GM18505 (cell line): Measurements from ENCODE around the gene GULP1.

ENCODE experiments used
- ATAC-seq: cut with Tn5 transposase; IDR thresholded peaks from one replicate; pipeline ENCODE4 v1.9.1; 2021; ENCODE audit not compliant: unreplicated experiment
- POLR2A ChIP-seq: IDR thresholded peaks from 4 replicates; pipeline ENCODE4 v1.6.1; 2011; ENCODE audit warnings: borderline replicate concordance; ENCODE audit not compliant: insufficient read depth, insufficient read length; ENCODE audit errors: extremely low read depth

The GULP1 gene

GRCh38 chr2:188503975-188504374 is 212.3 kb downstream of the GULP1 start:
- no peak for TF ChIP-seq POLR2A
- ATAC-seq, result no peak

GRCh38 chr2:188506843-188507242 is 215.2 kb downstream of the GULP1 start:
- no peak for ATAC-seq
- no peak for TF ChIP-seq POLR2A

- no peak for TF ChIP-seq POLR2A
- ATAC-seq, result no peak
Observed at GRCh38 chr2:188511346-188511745, 219.7 kb downstream of the GULP1 start.

GRCh38 chr2:188512456-188512855 is 220.8 kb downstream of the GULP1 start:
- no peak for TF ChIP-seq POLR2A
- peak; percentile 49 for ATAC-seq

DNA sequence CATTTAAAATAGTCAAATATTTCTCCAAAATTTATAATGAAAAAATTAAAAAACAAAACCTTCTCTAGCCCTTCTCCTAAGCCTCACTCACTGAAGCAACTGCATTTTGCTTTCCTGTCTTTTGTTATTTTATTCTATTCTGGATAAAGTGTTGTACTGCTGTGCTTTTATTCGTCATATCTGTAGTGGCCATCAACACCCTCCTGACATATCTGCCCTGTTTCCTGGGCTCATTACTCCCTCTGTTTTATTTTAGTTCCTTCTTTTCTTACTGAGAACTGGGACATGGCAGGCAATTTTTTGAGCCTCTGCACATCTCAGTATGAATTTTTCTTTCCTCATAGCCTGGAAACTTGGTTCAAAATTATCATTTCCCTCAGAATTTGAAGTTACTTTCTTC is 224.2 kb downstream of the GULP1 start:
- ATAC-seq, result no peak
- no peak for TF ChIP-seq POLR2A

DNA sequence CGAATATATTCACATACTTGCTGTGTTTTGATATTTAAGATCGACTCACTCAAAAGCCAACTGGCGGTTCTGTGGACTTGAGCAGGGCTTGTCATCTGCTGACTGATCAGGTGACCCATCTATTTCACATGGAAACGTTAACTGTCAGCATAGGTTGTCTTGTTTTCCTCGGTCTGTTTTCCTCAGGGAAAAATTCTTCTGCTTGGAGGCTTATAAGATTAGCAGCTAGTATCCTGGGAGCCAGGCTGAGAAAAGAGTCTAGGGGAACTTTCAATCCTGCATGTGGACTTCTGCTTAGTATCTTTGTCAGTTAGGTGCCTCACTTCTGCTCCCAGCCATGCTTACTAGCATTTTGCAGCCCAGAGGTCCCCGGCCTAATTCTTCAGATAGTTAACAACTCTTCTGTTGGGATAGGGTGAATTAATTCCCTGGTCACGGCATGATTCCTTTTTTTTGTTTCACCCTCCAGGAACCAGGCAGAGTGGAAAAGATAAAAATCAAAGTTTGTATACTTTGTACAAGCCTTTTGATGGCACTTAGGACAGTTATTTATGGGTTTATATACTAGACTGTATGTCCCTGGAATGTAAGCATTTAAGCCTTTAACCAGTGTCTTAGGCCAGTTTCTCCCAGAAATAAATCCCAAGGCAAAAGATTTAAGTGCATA is 226.0 kb downstream of the GULP1 start:
- ATAC-seq, result no peak
- TF ChIP-seq POLR2A, result no peak

DNA sequence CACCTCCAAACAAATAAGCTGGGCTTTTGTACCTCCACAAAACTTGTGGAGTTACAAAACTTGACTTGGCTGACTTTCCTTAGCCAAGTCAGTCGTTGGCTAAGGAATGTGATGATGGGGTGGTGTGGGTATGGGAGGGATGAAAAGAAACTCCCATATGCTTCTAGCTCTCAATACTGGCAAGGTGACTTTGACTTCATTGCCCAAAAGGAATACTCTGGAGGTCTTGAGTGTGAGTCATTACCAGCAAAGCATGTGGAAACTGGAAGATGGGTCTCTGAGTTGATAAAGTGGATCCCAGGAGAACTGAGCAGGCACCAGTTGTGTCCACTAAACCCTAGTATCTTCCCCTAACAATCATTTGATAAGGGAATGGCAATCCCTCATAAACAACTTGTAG is 226.7 kb downstream of the GULP1 start:
- ATAC-seq, result no peak

DNA sequence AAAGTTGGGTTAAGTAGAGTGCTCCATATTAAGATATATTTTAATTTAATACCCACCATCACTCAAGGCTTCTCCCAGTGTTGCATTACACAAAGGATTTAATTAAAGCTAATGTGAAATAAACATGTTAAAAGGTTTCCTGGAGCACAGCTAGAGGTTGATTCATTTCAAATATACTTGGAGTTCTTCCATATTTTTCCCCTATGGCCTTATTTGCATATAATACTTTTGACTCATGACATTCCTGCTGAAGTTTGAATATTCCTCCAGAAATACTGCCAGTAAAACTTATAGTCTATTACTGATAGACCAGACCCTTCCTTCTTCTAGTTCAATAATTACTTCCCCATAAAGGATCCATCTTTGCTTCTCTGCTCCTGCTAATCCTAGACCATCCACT is 227.5 kb downstream of the GULP1 start:
- TF ChIP-seq POLR2A, result no peak
- no peak for ATAC-seq

More for the DNA sequence above, 226.7 kb downstream of the GULP1 start:
- TF ChIP-seq POLR2A, result no peak

GRCh38 chr2:188522517-188522916 is 230.8 kb downstream of the GULP1 start:
- no peak for ATAC-seq
- no peak for TF ChIP-seq POLR2A

DNA sequence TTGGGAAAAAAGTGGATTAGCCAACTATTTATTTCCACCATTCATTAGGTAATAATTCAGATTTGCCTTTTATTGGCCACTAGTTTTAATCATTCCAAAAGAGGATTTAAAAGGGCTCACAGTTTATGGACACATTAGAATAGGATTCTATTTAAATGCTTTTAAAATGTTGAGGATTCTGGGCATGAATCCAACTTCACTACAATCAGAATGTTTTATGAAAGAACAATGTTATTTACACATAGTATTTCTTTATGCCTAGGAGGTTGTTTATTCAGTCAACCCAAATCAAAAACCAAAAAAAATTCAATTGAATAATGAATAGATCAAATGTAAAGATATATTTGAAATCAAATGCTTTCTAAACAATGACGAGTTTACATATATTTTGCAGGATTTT is 232.2 kb downstream of the GULP1 start:
- no peak for ATAC-seq
- TF ChIP-seq POLR2A, result no peak

GRCh38 chr2:188524519-188525113 is 232.9 kb downstream of the GULP1 start:
- peak; percentile 85 for ATAC-seq
- no peak for TF ChIP-seq POLR2A

- TF ChIP-seq POLR2A, result no peak
- no peak for ATAC-seq
Observed at GRCh38 chr2:188526701-188527100, 235.0 kb downstream of the GULP1 start.

- no peak for ATAC-seq
- no peak for TF ChIP-seq POLR2A
Observed at GRCh38 chr2:188527141-188527540, 235.5 kb downstream of the GULP1 start.

GRCh38 chr2:188527581-188527993 is 235.9 kb downstream of the GULP1 start:
- TF ChIP-seq POLR2A, result no peak
- ATAC-seq, result no peak

GRCh38 chr2:188529710-188530109 is 238.0 kb downstream of the GULP1 start:
- TF ChIP-seq POLR2A, result no peak
- no peak for ATAC-seq

DNA sequence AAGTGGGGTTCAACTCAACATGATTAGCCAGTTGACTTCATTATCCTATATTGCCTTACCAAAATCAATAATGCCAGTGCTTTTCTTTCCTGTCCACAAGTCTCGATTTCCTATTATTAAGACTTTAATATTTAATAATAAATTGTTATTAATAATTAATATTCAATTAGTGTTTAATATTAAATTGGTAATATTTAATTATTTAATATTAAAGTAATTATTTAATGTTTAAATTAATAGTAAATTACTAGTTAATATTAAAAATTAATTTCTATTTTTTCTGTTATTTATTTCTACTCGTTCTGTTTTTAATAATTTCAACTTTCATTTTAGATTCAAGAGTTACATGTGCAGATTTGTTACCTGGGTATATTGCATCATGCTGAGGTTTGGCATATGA is 243.2 kb downstream of the GULP1 start:
- no peak for ATAC-seq
- no peak for TF ChIP-seq POLR2A

- TF ChIP-seq POLR2A, result no peak
- ATAC-seq, result no peak
Observed at GRCh38 chr2:188551671-188552070, 260.0 kb downstream of the GULP1 start.
